Loucy (cell line): ENCODE measurements around the gene CEP112.

ENCODE experiments used
- EZH2phosphoT487 ChIP-seq: fragments of 200-600 bp; IDR thresholded peaks from 2 replicates; pipeline ENCODE4 v1.6.1; 2018; ENCODE audit warnings: antibody characterized with exemption, mild to moderate bottlenecking, moderate library complexity, borderline replicate concordance
- TF ChIP-seq, protein P1 (sequence below): fragments of 200-600 bp; sonication (generic); conservative IDR thresholded peaks from 2 replicates; pipeline ENCODE4 v1.5.1; 2014; ENCODE audit warnings: mild to moderate bottlenecking, antibody characterized with exemption, low read length

DNA sequence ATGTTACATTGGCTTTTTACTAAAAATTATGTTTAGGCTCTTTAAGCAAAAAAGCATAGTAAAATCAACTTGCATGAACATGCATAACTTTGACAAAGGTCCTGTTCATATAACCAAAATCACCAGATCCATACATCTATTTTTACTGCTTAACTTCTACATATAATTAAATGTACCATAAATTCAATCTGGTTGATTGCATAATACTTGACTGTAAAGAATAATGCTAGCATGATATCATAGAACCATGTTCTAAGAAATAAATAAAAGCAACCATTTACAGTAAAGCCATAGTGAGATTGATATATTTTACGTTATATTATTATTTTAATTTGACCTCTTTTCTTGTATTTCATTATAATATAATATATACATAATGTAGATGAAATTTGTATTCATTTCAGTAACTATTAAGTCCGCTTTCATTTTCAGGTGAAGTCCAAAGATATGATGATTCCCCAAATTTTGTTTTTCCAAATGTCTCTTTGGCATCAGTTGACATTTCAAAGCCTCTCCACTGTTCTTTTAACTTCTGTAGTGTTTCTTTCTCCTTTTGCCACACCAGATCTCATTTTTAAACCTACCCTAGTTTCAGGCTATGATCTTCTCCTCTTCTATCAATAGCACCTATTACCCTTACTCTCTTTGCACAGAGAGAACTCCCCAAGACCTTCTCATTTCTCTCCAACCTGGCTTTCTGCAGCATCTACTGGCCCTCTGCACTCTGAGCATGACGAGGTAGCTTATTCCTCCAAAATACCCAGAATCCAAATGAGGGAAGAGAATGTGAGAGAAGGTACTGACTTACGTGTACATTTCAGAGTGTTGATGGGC, 35.5 kb upstream of the CEP112 start:
- TF ChIP-seq, protein P1, sequence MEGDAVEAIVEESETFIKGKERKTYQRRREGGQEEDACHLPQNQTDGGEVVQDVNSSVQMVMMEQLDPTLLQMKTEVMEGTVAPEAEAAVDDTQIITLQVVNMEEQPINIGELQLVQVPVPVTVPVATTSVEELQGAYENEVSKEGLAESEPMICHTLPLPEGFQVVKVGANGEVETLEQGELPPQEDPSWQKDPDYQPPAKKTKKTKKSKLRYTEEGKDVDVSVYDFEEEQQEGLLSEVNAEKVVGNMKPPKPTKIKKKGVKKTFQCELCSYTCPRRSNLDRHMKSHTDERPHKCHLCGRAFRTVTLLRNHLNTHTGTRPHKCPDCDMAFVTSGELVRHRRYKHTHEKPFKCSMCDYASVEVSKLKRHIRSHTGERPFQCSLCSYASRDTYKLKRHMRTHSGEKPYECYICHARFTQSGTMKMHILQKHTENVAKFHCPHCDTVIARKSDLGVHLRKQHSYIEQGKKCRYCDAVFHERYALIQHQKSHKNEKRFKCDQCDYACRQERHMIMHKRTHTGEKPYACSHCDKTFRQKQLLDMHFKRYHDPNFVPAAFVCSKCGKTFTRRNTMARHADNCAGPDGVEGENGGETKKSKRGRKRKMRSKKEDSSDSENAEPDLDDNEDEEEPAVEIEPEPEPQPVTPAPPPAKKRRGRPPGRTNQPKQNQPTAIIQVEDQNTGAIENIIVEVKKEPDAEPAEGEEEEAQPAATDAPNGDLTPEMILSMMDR, result no peak
- TF ChIP-seq EZH2phosphoT487, result no peak
